Stimulated activated CD4-positive, alpha-beta T cell treated with anti-CD3 and anti-CD28 coated beads, Interleukin-15, amount 100 ng/mL, for 24 hours (primary cell): ENCODE measurements around the gene TMEM141.
"Not testable (repeated sequence)": the region's sequence is repeated elsewhere in the genome, so short reads cannot be mapped to it uniquely, and the experiment has no call there.

ENCODE experiments used
- DNase-seq: peaks from one replicate; pipeline ENCODE4 v3.0.0-alpha.2; 2020

The TMEM141 gene

DNA sequence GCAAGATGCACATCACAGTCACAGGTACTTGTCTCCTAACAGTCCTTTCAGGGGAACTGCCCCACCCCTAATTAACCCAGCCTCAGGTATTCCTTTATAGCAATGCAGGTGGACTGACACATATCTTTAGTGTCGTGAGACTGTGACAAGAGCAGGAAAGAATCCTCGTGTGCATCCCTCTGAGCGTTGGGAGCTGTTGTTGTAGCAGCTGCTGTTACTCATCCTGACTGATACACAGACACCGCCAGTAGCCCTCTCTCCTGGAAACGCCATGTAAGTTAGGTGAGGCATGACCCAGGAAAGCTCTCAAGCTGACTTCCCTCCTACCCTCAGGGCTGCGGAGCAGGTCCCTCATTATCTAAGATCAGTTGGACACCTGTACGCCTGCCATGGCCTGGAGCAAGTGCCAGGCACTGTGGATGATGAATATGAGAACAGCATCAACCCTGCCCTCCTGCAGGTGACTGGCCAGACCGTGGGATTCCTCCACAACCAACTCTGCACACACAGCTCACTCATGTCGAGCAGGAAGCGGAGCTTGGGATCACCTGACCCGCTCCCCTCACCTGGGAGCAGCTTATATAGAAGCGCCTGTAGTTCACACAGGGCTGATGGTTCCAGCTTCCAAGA lies 16.6 kb upstream of the TMEM141 start:
- DNase-seq: no peak

DNA sequence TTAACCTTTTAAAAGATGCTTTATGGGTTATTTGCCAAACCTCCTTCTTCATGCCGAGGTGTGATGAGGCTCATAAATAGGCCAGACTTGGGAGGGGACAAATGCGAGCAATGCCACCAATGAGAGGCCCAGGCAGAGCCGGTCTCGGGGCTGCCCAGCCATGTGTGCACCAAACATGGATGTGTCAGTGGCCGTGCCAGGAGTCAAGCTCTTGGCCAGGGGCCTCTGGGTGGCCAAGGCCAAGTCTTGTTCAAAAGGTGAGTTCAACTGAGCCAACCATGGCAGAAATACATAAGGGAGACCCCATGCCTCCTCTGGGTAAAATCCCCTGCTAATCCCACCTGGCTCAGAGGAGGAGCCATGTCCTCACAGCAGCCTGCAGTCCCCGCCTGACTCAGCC lies 16.0 kb upstream of the TMEM141 start:
- DNase-seq: no peak

DNA sequence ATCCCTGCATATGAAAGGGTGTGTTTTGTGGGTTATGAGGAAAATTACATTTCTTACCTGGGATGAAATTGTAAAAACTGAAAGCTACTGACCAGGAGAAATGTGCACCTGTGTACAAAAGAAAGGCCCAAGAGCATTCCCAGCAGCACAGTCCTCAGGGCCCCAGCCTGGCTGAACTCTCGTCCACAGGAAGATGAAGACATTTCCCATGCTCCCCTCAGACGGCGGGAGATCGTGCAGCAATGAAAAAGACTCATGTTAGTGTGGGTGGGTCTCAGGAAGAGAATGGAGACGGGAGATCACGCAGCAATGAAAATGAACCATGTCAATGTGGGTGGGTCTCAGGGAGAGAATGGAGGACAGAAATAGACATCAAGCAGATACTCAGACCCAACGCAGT lies 14.2 kb upstream of the TMEM141 start:
- DNase-seq: no peak

DNA sequence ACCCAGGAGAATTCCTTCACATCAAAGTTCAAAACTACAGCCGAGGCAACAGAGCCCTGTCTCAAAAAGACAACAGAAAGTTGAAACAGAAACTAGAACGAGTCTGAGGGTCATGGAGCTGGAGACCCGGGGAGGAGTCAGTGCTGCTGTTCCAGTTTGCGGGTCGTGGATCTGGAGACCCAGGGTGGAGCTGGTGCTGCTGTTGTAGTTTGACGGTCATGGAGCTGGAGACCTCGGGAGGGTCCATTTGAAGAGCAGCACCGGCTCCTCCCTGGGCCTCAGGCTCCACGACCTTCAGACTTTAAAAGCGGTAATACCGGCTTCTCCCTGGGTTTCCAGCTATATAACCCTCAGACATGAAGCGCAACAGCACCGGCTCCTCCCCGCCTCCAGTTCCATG lies 13.8 kb upstream of the TMEM141 start:
- no peak for DNase-seq

DNA sequence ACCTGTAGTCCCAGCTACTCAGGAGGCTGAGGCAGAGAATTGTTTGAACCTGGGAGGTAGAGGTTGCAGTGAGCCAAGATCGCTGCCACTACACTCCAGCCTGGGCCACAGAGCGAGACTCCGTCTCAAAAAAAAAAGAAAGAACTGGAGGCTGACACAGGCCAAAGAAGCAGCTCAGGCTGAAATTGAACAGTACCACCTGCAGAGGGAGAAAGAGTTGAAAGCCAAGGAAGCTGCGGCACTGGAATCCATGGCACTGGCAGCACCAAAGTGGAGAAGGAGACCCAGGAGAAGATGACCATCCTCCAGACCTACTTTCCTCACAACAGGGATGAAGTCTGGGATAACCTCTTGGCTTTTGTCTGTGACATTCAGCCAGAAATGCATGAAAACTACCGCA lies 11.3 kb upstream of the TMEM141 start:
- DNase-seq: no peak

DNA sequence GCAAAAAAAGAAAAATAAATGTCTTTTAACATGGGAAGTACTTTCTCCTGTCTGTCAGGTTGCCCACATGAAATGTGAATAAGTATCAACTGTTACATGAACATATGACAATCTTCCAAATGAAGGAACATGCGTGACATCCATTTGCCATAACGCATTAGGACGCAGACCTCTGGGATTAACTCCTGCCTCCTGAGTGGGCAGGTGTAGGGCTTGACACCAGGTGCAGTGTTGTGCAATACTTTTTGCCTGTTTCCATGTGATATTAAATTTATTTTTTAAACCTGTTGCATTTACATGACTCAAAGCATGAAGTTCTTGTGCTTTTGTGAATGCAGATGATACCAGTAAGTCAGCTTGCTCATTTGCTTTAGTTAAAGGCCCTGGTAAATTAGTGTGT lies 8.7 kb upstream of the TMEM141 start:
- DNase-seq: no peak

DNA sequence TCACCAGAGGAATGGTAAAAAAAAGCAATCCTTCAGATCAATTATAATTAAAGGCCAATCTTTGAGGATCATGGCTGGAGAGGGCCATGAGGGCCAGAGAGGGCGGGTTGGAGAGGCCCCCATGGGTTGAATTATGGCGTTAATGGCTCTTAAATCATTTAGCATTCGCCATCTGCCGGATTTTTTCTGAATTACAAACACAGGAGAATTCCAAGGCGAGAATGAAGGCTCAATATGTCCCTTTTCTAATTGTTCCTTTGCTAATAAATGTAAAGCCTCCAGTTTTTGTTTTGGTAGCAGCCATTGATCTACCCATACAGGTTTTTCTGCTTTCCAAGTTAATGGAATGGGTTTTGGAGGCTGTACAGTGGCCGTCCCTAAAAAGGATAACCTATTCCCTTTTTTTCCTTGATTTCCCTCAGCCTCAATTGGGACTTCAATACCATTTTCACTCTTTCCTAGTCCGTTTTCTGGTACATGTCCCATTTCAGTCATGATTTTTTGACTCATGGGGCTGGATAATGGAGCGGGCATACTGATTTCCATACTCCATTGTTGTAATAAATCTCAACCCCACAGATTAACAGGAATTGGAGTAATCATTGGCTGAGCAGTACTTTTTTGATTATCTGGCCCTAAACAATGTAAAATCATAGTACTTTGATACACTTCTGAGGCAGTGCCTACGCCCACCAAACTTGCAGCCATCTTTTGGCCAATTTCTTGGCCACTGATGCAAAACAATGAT lies 6.7 kb upstream of the TMEM141 start:
- DNase-seq: no peak

DNA sequence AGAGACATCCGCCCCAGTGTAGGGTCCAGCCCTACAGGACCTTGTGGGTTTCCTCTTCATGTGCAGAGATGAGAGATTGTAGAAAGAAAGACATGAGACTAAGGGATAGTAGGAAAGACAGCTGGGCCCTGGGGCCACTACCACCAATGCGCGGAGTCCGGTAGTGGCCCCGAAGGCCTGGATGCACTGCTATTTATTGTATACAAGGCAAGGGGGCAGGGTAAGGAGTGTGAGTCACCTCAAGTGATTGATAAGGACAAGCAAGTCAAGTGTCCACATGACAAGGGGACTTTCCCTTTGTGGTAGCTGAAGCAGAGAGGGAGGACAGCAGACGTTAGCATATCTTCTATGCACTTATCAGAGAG lies 6.2 kb upstream of the TMEM141 start:
- DNase-seq: no peak

DNA sequence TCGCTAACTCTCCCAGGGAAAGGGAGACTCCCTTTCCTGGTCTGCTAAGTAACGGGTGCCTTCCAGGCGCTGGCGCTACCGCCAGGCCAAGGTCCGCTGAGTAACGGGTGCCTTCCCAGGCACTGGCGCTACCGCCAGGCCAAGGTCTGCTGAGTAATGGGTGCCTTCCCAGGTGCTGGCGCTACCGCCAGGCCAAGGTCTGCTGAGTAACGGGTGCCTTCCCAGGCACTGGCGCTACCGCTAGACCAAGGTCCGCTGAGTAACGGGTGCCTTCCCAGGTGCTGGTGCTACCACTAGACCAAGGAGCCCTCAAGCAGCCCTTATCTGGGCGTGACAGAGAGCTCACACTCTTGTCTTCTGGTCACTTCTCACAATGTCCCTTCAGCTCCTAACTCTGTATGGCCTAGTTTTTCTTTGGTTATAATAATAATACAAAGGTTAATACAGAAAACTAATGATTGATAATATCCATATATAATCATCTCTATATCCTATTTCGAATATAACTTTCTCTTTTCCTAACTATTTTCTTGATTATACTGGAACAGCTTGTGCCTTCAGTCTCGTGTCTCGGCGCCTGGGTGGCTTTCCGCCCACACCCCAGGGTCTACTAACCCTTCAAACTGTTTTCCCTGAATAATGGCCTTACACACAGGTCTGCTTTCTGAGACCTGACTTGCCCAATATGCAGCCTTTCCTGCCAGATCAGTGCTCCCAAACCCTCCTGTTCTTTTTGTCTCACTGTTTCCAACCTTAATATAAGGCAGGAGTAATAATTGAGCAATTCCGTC lies 5.4 kb upstream of the TMEM141 start:
- not testable (repeated sequence) for DNase-seq

DNA sequence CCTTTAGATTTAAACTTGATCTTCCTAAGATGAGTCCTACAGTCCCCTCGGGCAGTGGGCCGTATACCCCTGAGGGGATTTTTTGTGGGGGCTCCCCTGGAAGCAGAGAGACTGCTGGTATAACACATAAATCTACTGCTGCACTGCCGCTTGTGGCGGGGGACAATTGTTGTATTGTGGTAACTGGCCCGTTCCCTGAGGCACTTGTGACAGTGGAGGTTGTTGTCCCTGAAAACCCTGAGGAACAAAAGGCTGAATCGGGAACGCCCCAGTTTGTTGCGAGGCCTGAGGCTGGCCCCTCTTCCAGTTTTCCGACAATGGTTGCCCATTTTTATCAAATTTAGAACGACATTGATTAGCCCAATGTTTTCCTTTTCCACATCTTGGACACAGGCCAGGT lies 4.7 kb upstream of the TMEM141 start:
- no peak for DNase-seq

DNA sequence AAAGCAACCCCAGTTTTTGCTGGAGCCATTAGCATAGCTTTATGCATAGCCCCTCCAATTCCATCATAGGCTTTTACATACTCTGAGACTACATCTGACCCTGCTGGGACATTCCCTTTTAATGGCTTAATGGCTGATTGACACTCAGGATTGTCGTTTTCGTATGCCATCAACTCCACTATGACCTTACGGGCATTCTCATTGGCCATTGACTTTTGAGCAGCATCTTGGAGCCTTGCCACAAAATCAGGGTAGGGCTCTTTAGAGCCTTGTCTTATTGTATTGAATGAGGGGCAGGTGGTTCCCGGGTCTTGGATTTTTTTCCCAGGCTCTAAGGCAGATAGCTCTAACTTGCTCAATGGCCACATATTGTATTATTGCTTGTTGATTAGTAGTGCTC lies 4.2 kb upstream of the TMEM141 start:
- DNase-seq: not testable (repeated sequence)

DNA sequence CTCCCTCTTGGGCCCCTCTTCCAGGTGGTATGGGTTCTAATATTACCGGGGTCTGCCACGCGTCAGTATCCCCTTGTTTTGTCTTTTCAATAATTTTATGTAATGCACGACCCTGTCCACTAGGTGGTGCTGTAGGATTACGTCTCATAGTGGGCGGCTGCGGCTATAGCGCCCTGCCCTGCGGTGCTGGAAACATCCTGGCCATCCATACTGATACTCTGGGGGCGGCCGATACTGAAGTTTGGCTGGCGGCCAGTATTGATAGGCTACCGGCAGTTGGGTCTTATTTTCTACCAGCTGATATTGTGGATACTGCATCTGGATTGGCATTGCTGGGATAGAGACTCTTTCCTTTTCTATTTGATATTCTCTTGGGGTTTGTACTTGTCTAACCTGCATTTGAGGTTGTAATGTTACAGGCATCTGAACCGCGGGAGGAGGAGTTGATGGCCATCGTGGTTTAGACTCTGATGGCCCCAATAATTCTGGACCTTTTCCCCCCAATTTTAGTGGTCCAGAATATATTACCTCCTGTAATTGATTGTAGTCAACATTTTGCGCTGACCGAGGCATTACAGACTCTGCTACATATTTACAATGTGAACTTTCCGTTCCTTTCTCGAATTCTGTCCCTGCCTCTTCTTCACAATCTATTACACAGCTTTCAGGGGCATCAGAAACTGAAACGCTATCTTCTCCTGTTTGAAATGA lies 3.3 kb upstream of the TMEM141 start:
- peak; percentile 80 for DNase-seq

DNA sequence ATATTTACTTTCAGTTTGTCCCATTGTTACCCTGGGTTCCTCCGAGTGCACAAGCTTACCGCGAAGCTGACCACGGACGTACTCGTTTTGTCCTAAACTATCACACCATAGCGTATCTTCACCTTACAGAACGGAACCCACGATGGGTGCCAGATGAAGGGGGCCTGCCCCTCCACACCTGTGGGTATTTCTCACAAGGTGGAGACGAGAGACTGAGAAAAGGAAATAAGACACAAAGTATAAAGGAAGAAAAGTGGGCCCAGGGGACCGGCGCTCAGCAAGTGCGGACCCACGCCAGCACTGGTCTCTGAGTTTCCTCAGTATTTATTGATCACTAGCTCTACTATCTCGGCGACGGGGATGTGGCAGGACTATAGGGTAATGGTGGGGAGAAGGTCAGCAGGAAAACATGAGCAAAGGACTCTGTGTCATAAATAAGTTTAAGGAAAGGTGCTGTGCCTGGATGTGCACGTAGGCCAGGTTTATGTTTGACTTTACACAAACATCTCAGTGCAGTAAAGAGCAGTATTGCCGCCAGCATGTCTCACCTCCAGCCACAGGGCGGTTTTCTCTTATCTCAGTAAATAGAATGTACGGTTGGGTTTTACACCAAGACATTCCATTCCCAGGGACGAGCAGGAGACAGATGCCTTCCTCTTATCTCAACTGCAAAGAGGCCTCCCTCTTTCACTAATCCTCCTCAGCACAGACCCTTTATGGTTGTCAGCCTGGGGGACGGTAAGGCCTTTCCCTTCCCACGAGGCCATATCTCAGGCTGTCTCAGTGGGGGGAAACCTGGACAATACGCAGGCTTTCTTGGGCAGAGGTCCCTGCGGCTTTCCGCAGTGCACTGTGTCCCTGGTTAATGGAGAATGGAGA lies 2.3 kb upstream of the TMEM141 start:
- not testable (repeated sequence) for DNase-seq

DNA sequence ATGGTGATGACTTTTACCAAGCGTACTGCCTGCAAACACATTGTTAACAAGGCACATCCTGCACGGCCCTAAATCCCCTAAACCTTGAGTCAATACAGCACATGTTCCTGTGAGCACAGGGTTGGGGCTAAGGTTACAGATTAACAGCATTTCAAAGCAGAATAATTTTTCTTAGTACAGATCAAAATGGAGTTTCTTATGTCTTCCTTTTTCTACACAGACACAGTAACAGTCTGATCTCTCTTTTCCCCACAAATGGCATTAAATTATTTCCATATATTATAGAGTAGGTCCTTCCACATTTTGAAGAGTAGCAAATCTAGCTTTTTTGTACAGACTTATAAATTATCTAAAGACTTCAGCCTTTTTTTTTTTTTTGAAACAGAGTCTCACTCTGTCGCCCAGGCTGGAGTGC lies 1.6 kb upstream of the TMEM141 start:
- no peak for DNase-seq

DNA sequence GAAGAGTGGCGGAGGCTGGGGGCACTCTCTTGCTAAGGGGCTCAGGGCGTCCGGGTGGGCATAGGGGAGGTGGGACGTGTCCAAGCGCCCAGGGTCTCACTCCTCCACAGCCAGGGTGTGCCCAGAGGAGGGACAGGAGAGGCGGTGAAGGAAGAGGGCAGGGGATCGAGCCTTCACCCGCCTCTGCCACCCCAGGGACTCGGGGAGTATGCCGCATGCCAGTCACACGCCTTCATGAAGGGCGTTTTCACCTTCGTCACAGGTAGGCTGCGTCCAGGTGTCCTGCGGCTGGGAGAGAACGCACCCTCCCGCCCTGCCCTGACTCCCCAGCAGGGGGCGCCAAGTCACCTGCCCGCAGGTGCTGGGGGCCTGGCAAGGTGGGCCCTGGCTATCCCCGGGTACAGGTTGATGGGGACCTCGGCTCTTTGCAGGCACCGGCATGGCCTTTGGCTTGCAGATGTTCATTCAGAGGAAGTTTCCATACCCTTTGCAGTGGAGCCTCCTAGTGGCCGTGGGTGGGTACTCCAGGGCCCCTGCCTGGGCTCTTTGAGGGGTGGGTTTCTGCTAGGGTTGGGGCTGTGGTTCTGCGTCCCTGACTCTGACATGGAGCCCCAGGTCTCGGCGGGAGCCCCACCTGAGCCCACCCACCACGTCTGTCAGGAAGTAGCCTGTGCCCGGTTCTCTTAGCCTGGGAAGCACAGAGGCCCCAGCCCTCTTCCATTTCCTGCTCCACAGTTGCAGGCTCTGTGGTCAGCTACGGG lies 552 bp downstream of the TMEM141 start:
- DNase-seq: peak; percentile 73

DNA sequence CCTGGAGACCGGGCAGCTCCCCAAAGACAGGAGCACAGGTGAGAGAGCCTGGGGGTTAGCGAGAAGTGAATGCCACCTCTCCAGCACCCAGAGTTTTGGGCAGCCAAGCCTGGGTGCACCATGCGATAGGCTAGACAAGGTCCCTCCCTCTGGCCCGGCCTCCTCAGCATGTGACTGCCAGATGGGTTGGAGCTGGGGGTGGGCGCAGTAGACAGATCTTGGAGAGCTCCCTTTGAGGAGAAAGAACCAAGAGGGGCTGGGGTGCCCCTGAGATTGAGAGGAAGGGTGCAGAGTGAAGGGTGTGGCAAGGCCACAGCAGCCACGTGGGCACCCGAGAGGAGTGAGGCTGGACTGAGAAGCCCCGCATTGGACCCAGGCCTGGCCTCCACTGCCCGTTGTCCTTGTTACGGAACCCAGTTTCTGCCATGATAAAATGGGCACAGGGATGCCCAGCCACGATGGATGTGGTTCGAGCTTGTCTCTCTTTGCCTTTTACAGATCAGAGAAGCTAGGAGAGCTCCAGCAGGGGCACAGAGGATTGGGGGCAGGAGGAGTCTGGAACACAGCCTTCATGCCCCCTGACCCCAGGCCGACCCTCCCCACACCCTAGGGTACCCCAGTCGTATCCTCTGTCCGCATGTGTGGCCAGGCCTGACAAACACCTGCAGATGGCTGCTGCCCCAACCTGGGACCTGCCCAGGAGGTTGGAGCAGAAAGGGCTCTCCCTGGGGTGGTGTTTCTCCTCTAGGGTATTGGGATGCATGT lies 1.4 kb downstream of the TMEM141 start:
- no peak for DNase-seq

DNA sequence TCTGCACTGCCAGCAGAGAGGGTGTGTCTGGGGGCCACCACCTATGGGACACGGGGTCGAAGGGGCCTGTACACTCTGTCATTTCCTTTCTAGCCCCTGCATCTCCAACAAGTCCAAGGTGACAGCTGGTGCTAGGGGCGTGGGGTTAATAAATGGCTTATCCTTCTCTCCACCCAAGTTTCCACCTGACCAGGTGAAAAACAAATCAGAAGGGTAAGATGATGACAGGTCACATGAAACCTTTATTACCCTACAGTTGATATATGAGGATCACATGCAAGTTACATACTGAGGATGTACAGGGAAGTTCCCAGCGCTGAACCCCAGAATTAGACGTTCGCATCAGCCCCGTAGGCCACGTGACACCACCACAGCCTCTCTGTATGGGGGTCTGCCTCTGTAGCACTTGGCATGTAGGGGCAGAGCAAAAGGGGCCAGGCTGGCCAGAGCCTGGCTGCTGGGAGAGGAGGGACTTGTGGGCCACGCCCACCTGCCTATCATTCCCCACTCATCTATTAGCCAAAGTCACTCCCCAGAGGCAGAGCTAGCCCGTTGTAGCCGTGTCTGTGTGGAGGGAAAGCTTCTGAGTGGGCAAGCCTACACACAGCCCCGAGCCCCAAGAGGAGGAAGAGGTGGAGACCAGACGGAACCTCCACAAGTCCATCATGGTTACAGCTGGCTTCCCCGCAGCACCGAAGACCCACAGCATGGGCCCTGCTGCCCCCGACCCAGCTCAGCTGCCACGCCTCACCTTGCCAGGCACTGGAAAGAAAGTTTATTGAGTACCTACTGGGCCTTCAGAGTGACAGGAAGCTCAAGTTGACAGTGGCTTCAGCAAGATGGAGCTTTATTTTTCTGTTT lies 2.2 kb downstream of the TMEM141 start:
- no peak for DNase-seq

DNA sequence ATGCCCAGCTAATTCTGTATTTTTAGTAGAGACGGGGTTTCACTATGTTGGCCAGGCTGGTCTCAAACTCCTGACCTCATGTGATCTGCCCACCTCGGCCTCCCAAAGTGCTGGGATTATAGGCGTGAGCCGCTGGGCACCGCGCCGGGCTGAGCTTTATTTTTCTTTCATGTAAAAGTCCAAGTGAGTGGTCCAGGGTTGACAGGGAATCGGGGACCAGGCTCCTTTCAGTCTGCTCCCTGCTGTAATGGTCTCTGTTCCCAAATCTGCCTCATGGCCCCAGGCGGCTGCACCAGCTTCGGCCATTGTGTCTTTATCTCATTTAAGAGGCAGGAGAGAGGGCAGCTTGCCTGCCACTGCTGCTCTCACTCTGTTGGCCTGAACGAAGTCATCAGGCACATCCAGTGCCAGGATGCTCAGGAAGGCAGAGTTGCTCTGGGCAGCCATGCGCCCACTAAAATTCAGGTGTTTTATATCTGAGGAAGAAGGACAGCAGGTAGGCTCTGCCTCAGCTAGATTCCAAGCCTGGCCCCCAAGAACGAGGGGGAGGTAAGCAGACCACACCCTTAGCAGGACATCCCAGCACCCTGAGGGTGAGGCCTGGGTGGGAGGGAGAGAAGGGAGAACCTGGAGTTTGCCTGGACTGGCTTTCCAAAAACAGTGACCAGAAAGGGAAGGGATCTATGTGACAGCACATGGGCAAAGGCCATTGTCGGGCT lies 3.3 kb downstream of the TMEM141 start:
- no peak for DNase-seq

DNA sequence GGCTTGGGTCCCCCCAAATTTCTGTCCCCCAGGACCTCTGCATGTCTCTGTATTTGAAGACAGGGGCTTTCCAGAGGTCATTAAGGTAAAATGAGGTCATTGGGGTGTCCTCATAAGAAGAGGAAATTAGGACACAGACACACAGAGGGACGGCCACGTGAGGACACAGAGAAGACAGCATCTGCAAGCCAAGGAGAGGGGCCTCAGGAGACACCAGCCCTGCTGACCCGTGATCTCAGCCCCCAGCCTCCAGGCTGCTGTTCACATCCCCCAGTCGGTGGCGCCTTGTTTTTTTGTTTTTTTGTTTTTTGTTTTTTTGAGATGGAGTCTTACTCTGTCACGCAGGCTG lies 3.8 kb downstream of the TMEM141 start:
- DNase-seq: no peak
